SK-N-MC (cell line): ENCODE results near the gene TMEM14B.

ENCODE experiments used
- EZH2 ChIP-seq: fragments of 200-600 bp; sonication (generic); IDR thresholded peaks from one replicate; pipeline ENCODE4 v1.6.1; 2017; ENCODE audit warnings: antibody characterized with exemption
- POLR2AphosphoS5 ChIP-seq: IDR thresholded peaks from 2 replicates; pipeline ENCODE4 v1.6.1; 2012; ENCODE audit warnings: mild to moderate bottlenecking, low read depth, low read length, borderline replicate concordance

- TF ChIP-seq POLR2AphosphoS5 (no peak), EZH2 (no peak)
Observed at GRCh38 chr6:10778230-10778629, 30.6 kb downstream of the TMEM14B start.
